Activated CD8-positive, alpha-beta memory T cell treated with anti-CD3 and anti-CD28 coated beads, Interleukin-2, amount 10 ng/mL, durations not matched to agents 7 days and 5 days (primary cell): Measurements from ENCODE around the gene PRTFDC1. TPM values are rescaled to one million over a fixed set of nuclear protein-coding genes. Genes with fewer than 3 reads are reported as not detected.

ENCODE experiments used
- ATAC-seq: fragments of 150-1000 bp; cut with Tn5 transposase; one replicate; pipeline ENCODE4 v1.10.0; 2021; ENCODE audit warnings: moderate library complexity
- CTCF ChIA-PET: fragments of 350-600 bp; sonication (Branson Sonifier 250); formaldehyde crosslinking; loops from one replicate; lab custom pipeline; 2021; ENCODE audit warnings: antibody characterized with exemption; lab: Charles Lee
- DNase-seq: peaks from one replicate; pipeline ENCODE4 v3.0.0-alpha.2; 2020
- H3K27ac Mint-ChIP-seq: one replicate; pipeline ENCODE4 v1.8.0; 2021; ENCODE audit warnings: mild to moderate bottlenecking, mixed read lengths
- H3K27me3 Mint-ChIP-seq: one replicate; pipeline ENCODE4 v1.8.0; 2021; ENCODE audit warnings: mixed read lengths
- H3K36me3 Mint-ChIP-seq: one replicate; pipeline ENCODE4 v1.8.0; 2021; ENCODE audit warnings: mild to moderate bottlenecking, mixed read lengths
- H3K4me1 Mint-ChIP-seq: one replicate; pipeline ENCODE4 v1.8.0; 2021; ENCODE audit warnings: mixed read lengths
- H3K4me3 Mint-ChIP-seq: one replicate; pipeline ENCODE4 v1.8.0; 2021; ENCODE audit warnings: mild to moderate bottlenecking, moderate library complexity, mixed read lengths
- H3K9me3 Mint-ChIP-seq: one replicate; pipeline ENCODE4 v1.8.0; 2022; ENCODE audit warnings: low read depth, mixed read lengths
- total RNA-seq, 2 experiments: library from RNA; stranded (reverse); gene quantifications; one replicate each; pipeline ENCODE4 v1.2.3, GENCODE V29; 2021

The PRTFDC1 gene
- total RNA-seq: 1 to 10 TPM; 1.6 to 2.9 TPM

- peaks cover 4% of the 10 kb centered on the region for H3K36me3 Mint-ChIP-seq
- peak within 1 kb of the TSS; percentile 83 for H3K27ac Mint-ChIP-seq
Observed at GRCh38 chr10:24952143-24952706, at the start of gene PRTFDC1. Gene PRTFDC1, minus strand, starts transcription at chr10:24952606. Its CDS starts 31 bp downstream, at chr10:24952575.

GRCh38 chr10:24998044-24998443, 45.6 kb upstream of the PRTFDC1 start:
- no peak for DNase-seq
- Mint-ChIP-seq H3K4me3 (no peak overlapping the region), H3K9me3 (peaks cover 8% of the 10 kb centered on the region), H3K27me3 (peaks cover 7% of the 10 kb centered on the region), H3K4me1 (no peaks in the 10 kb centered on the region), H3K36me3 (peaks cover 6% of the 10 kb centered on the region), H3K27ac (no peak overlapping the region)
- no peak for ATAC-seq
- CTCF ChIA-PET: no interaction called here

More at GRCh38 chr10:24952143-24952706, at the start of gene PRTFDC1:
- Mint-ChIP-seq H3K27me3 (no peaks in the 10 kb centered on the region), H3K4me1 (peaks cover 42% of the 10 kb centered on the region), H3K4me3 (peak within 1 kb of the TSS; percentile 73), H3K9me3 (no peaks in the 10 kb centered on the region)
- ATAC-seq (peak; percentile 29), DNase-seq (peak; percentile 50)
- CTCF ChIA-PET: interaction anchor here (0.8 to 2.5 kb wide), 10 partner anchors 16 to 334 kb away, joined by 3 to 11 read pairs (median 4); no protein-coding TSS in a partner anchor

GRCh38 chr10:24995072-24995471, 42.7 kb upstream of the PRTFDC1 start:
- Mint-ChIP-seq H3K9me3 (peaks cover 1% of the 10 kb centered on the region), H3K4me1 (no peaks in the 10 kb centered on the region), H3K4me3 (no peak overlapping the region), H3K27ac (no peak overlapping the region), H3K27me3 (no peaks in the 10 kb centered on the region), H3K36me3 (no peaks in the 10 kb centered on the region)
- CTCF ChIA-PET: no interaction called here
- ATAC-seq (no peak), DNase-seq (no peak)

- Mint-ChIP-seq H3K4me1 (no peaks in the 10 kb centered on the region), H3K27ac (no peak overlapping the region), H3K27me3 (no peaks in the 10 kb centered on the region), H3K36me3 (no peaks in the 10 kb centered on the region), H3K4me3 (no peak overlapping the region), H3K9me3 (no peaks in the 10 kb centered on the region)
- CTCF ChIA-PET: no interaction called here
- DNase-seq (no peak), ATAC-seq (no peak)
Observed at GRCh38 chr10:24993237-24993958, 41.0 kb upstream of the PRTFDC1 start.

GRCh38 chr10:24992512-24993133, 40.2 kb upstream of the PRTFDC1 start:
- Mint-ChIP-seq H3K9me3 (no peaks in the 10 kb centered on the region), H3K27me3 (no peaks in the 10 kb centered on the region), H3K36me3 (no peaks in the 10 kb centered on the region), H3K27ac (no peak overlapping the region), H3K4me1 (no peaks in the 10 kb centered on the region), H3K4me3 (no peak overlapping the region)
- ATAC-seq: no peak
- CTCF ChIA-PET: no interaction called here
- DNase-seq: no peak

- ATAC-seq (no peak), DNase-seq (no peak)
- H3K27me3 Mint-ChIP-seq: no peaks in the 10 kb centered on the region
- no peaks in the 10 kb centered on the region for H3K4me1 Mint-ChIP-seq
- H3K27ac Mint-ChIP-seq: no peak overlapping the region
- H3K9me3 Mint-ChIP-seq: no peaks in the 10 kb centered on the region
- CTCF ChIA-PET: no interaction called here
- H3K4me3 Mint-ChIP-seq: no peak overlapping the region
- H3K36me3 Mint-ChIP-seq: no peaks in the 10 kb centered on the region
Observed at GRCh38 chr10:24991298-24991697, 38.9 kb upstream of the PRTFDC1 start.

- CTCF ChIA-PET: interaction anchor here (1.0 to 1.4 kb wide), 2 partner anchors 91 to 348 kb away, joined by 3 to 4 read pairs; no protein-coding TSS in a partner anchor
- no peak for DNase-seq
- Mint-ChIP-seq H3K9me3 (no peaks in the 10 kb centered on the region), H3K4me3 (no peak overlapping the region), H3K27me3 (no peaks in the 10 kb centered on the region), H3K36me3 (no peaks in the 10 kb centered on the region), H3K27ac (no peak overlapping the region), H3K4me1 (no peaks in the 10 kb centered on the region)
- no peak for ATAC-seq
Observed at GRCh38 chr10:24989867-24990266, 37.5 kb upstream of the PRTFDC1 start.

GRCh38 chr10:24988831-24989640, 36.6 kb upstream of the PRTFDC1 start:
- Mint-ChIP-seq H3K4me3 (no peak overlapping the region), H3K4me1 (no peaks in the 10 kb centered on the region), H3K27me3 (no peaks in the 10 kb centered on the region), H3K27ac (no peak overlapping the region), H3K9me3 (no peaks in the 10 kb centered on the region), H3K36me3 (no peaks in the 10 kb centered on the region)
- ATAC-seq (no peak), DNase-seq (no peak)
- CTCF ChIA-PET: no interaction called here

GRCh38 chr10:24984906-24985305, 32.5 kb upstream of the PRTFDC1 start:
- H3K9me3 Mint-ChIP-seq: no peaks in the 10 kb centered on the region
- H3K36me3 Mint-ChIP-seq: no peaks in the 10 kb centered on the region
- no peaks in the 10 kb centered on the region for H3K27me3 Mint-ChIP-seq
- no peak for DNase-seq
- H3K4me1 Mint-ChIP-seq: peaks cover 6% of the 10 kb centered on the region
- ATAC-seq: no peak
- no peak overlapping the region for H3K27ac Mint-ChIP-seq
- CTCF ChIA-PET: no interaction called here
- no peak overlapping the region for H3K4me3 Mint-ChIP-seq

- H3K9me3 Mint-ChIP-seq: no peaks in the 10 kb centered on the region
- no peaks in the 10 kb centered on the region for H3K36me3 Mint-ChIP-seq
- H3K4me1 Mint-ChIP-seq: peaks cover 6% of the 10 kb centered on the region
- CTCF ChIA-PET: no interaction called here
- no peak overlapping the region for H3K27ac Mint-ChIP-seq
- ATAC-seq: no peak
- H3K27me3 Mint-ChIP-seq: no peaks in the 10 kb centered on the region
- H3K4me3 Mint-ChIP-seq: no peak overlapping the region
- DNase-seq: no peak
Observed at GRCh38 chr10:24983946-24984345, 31.5 kb upstream of the PRTFDC1 start.

- ATAC-seq (no peak), DNase-seq (no peak)
- Mint-ChIP-seq H3K4me1 (peaks cover 6% of the 10 kb centered on the region), H3K4me3 (no peak overlapping the region), H3K27ac (no peak overlapping the region), H3K27me3 (peaks cover 2% of the 10 kb centered on the region), H3K36me3 (no peaks in the 10 kb centered on the region), H3K9me3 (no peaks in the 10 kb centered on the region)
- CTCF ChIA-PET: no interaction called here
Observed at GRCh38 chr10:24983130-24983529, 30.7 kb upstream of the PRTFDC1 start.

GRCh38 chr10:24982319-24983112, 30.1 kb upstream of the PRTFDC1 start:
- Mint-ChIP-seq H3K4me3 (no peak overlapping the region), H3K27me3 (peaks cover 2% of the 10 kb centered on the region), H3K36me3 (no peaks in the 10 kb centered on the region), H3K27ac (no peak overlapping the region), H3K9me3 (no peaks in the 10 kb centered on the region), H3K4me1 (peaks cover 6% of the 10 kb centered on the region)
- ATAC-seq (no peak), DNase-seq (no peak)
- CTCF ChIA-PET: no interaction called here
